Lower leg skin (tissue), 4 donors: ENCODE results near the gene GOLGA8M. TPM values are rescaled to one million over a fixed set of nuclear protein-coding genes. Genes with fewer than 3 reads are reported as not detected.

Experiments
- total RNA-seq, 4 donors: library from RNA; depleted of rRNA; stranded (reverse); fragments of >200 nt; gene quantifications; one replicate each; pipeline ENCODE4 v1.1.0, GENCODE V29; 2016

Gene GOLGA8M
- total RNA-seq, 4 donors from 2014 or later = 0.13 to 1.6 TPM; not detected in 2

Other genes starting within 250 kb of the GOLGA8M start
- under 1 TPM in 1 of 4 donors, not detected in 3; 0.10 TPM for gene GOLGA8G, start 179.4 kb downstream of the GOLGA8M start, total RNA-seq
- not detected for gene GOLGA6L25, start 158.9 kb downstream of the GOLGA8M start, total RNA-seq
- not detected for gene GOLGA6L7, start 136.2 kb upstream of the GOLGA8M start, total RNA-seq
- 1 to 10 TPM in 3 of 4 donors, under 1 TPM in 1; 0.80 to 1.9 (median 1.6) TPM for gene APBA2, start 173.6 kb upstream of the GOLGA8M start, total RNA-seq